Spinal cord (tissue), 10 donors: ENCODE data around the gene TK1. TPM values are rescaled to one million over a fixed set of nuclear protein-coding genes. Genes with fewer than 3 reads are reported as not detected.
"Not testable (repeated sequence)": the region's sequence is repeated elsewhere in the genome, so short reads cannot be mapped to it uniquely, and the experiment has no call there.

Experiments used
- DNase-seq, 6 donors: peaks; one replicate each; pipeline versions ENCODE4 v3.0.0 to v3.0.0-alpha.2; 2013 to 2015; ENCODE audit warnings: low spot score in 6 of 6, low read depth in 4 of 6
- H3K27ac ChIP-seq: one replicate; pipeline ENCODE4 v1.5.1; 2013; ENCODE audit warnings: low read depth, low read length, control low read depth
- H3K27me3 ChIP-seq: one replicate; pipeline ENCODE4 v1.6.1; 2013; ENCODE audit warnings: low read length; ENCODE audit not compliant: control insufficient read depth, insufficient read depth
- H3K36me3 ChIP-seq: one replicate; pipeline ENCODE4 v1.6.1; 2013; ENCODE audit warnings: low read length; ENCODE audit not compliant: control insufficient read depth, insufficient read depth
- H3K4me1 ChIP-seq: one replicate; pipeline ENCODE4 v1.6.1; 2013; ENCODE audit warnings: low read length; ENCODE audit not compliant: control insufficient read depth, insufficient read depth
- H3K4me3 ChIP-seq: one replicate; pipeline ENCODE4 v1.5.1; 2013; ENCODE audit warnings: low read depth, low read length, control low read depth
- H3K9me3 ChIP-seq: one replicate; pipeline ENCODE4 v1.6.1; 2013; ENCODE audit warnings: low read length; ENCODE audit not compliant: control insufficient read depth, insufficient read depth
- WGBS: methylation state at CpG from one replicate; pipeline ENCODE4 v1.1.5; 2013; ENCODE audit warnings: missing lambda C conversion rate; ENCODE audit not compliant: insufficient coverage; 5-methylcytosine and 5-hydroxymethylcytosine counted together
- long read RNA-seq, 4 donors: transcript quantifications; one replicate each; lab custom pipeline, GENCODE V29; 2026
- polyA plus RNA-seq, 2 donors: library from polyadenylated mRNA; unstranded; fragments of 120-200 nt; gene quantifications; one replicate each; pipeline ENCODE4 v1.2.1, GENCODE V29; 2013; ENCODE audit not compliant: insufficient read length in 2 of 2
- total RNA-seq, 2 donors: library from RNA; depleted of rRNA in 1 of 2; stranded (reverse); fragments of 120-200 nt in 1 of 2; fragments of >200 nt in 1 of 2; gene quantifications; one replicate each; pipeline versions ENCODE4 v1.2.3 to v1.2.4, GENCODE V29; 2013 to 2014
- donor health status: healthy.

Gene TK1
- total RNA-seq (10 to 100 TPM; 11.0 to 13.7 TPM), polyA plus RNA-seq (10 to 100 TPM; 11.8 to 13.8 TPM)
- long read RNA-seq, donor 1, transcript TK1-201 (7 exons, 1,628 nt), result major isoform, 12 of 13 reads
- long read RNA-seq, donor 1, partial matches to known transcripts, result 0 of 13 reads
- long read RNA-seq, donor 1, other reads (novel, unspliced or antisense), result 0 of 13 reads
- long read RNA-seq, donor 2, partial matches to known transcripts, result 0 of 3 reads
- long read RNA-seq, donor 2, other reads (novel, unspliced or antisense), result 0 of 3 reads
- long read RNA-seq, donor 3, transcript TK1-201 (7 exons, 1,628 nt), result major isoform, 6 of 6 reads
- long read RNA-seq, donor 3, partial matches to known transcripts, result 0 of 6 reads
- long read RNA-seq, donor 3, other reads (novel, unspliced or antisense), result 0 of 6 reads
- long read RNA-seq, donor 4, transcript TK1-201 (7 exons, 1,628 nt), result major isoform, 26 of 28 reads
- long read RNA-seq, donor 4, partial matches to known transcripts, result 0 of 28 reads
- long read RNA-seq, donor 4, other reads (novel, unspliced or antisense), result 0 of 28 reads

GRCh38 chr17:78186692-78187595, at the start of gene TK1, which contains the start of gene AFMID:
Gene TK1, minus strand, starts transcription at chr17:78187052. Its CDS starts 58 bp downstream, at chr17:78186994.
Gene AFMID, plus strand, starts transcription at chr17:78187362. Its CDS starts 9 bp downstream, at chr17:78187371.
- peaks cover 30% of the 10 kb centered on the region for H3K4me1 ChIP-seq
- peak within 1 kb of the TSS; percentile 64 for H3K27ac ChIP-seq
- under 1% methylated on average over 51 of the region's 57 CpGs for WGBS

GRCh38 chr17:78235885-78236284, 49.0 kb upstream of the TK1 start:
- no peaks in the 10 kb centered on the region for H3K36me3 ChIP-seq
- no peak for DNase-seq
- no peaks in the 10 kb centered on the region for H3K9me3 ChIP-seq
- H3K4me1 ChIP-seq, result peaks cover 31% of the 10 kb centered on the region
- 86% methylated on average over 8 of the region's 8 CpGs for WGBS
- H3K4me3 ChIP-seq, result no peak overlapping the region
- H3K27ac ChIP-seq, result no peak overlapping the region
- H3K27me3 ChIP-seq, result peaks cover 22% of the 10 kb centered on the region

More at GRCh38 chr17:78186692-78187595, at the start of gene TK1, which contains the start of gene AFMID:
- Histone ChIP-seq H3K4me3 (peak within 1 kb of the TSS; percentile 65), H3K27me3 (no peaks in the 10 kb centered on the region), H3K36me3 (peaks cover 12% of the 10 kb centered on the region), H3K9me3 (no peaks in the 10 kb centered on the region)
- DNase-seq, result peak; percentile 63 to 97 (median 84)

GRCh38 chr17:78235022-78235421, 48.2 kb upstream of the TK1 start:
- DNase-seq, result peak in 2 of 6 donors; percentile 28 to 64
- WGBS, result 79% methylated on average over 2 of the region's 6 CpGs
- H3K4me1 ChIP-seq, result peaks cover 33% of the 10 kb centered on the region
- not testable (repeated sequence) for H3K4me3 ChIP-seq, H3K27ac ChIP-seq, H3K36me3 ChIP-seq, H3K9me3 ChIP-seq
- H3K27me3 ChIP-seq, result peaks cover 29% of the 10 kb centered on the region

GRCh38 chr17:78234261-78234865, 47.5 kb upstream of the TK1 start:
- no peak for DNase-seq
- Histone ChIP-seq H3K4me3 (no peak overlapping the region), H3K27ac (no peak overlapping the region), H3K27me3 (peaks cover 29% of the 10 kb centered on the region), H3K9me3 (no peaks in the 10 kb centered on the region), H3K36me3 (no peaks in the 10 kb centered on the region), H3K4me1 (peaks cover 33% of the 10 kb centered on the region)
- WGBS, result 84% methylated on average over 15 of the region's 17 CpGs

GRCh38 chr17:78233678-78234077, 46.8 kb upstream of the TK1 start:
- H3K27ac ChIP-seq, result no peak overlapping the region
- H3K4me1 ChIP-seq, result peaks cover 31% of the 10 kb centered on the region
- DNase-seq, result peak in 1 of 6 donors; percentile 0
- H3K36me3 ChIP-seq, result no peaks in the 10 kb centered on the region
- WGBS, result 88% methylated on average over 7 of the region's 10 CpGs
- H3K27me3 ChIP-seq, result peaks cover 29% of the 10 kb centered on the region
- no peak overlapping the region for H3K4me3 ChIP-seq
- H3K9me3 ChIP-seq, result no peaks in the 10 kb centered on the region

- 71% methylated on average over 2 of the region's 2 CpGs for WGBS
- H3K4me1 ChIP-seq, result peaks cover 22% of the 10 kb centered on the region
- H3K36me3 ChIP-seq, result no peaks in the 10 kb centered on the region
- H3K9me3 ChIP-seq, result no peaks in the 10 kb centered on the region
- H3K27me3 ChIP-seq, result peaks cover 29% of the 10 kb centered on the region
- DNase-seq, result peak in 1 of 6 donors; percentile 1
- H3K4me3 ChIP-seq, result no peak overlapping the region
- H3K27ac ChIP-seq, result no peak overlapping the region
Observed at GRCh38 chr17:78232859-78233173, 46.0 kb upstream of the TK1 start.

- no peak overlapping the region for H3K4me3 ChIP-seq
- no peak overlapping the region for H3K27ac ChIP-seq
- DNase-seq, result peak in 1 of 6 donors; percentile 17
- no peaks in the 10 kb centered on the region for H3K9me3 ChIP-seq
- no peaks in the 10 kb centered on the region for H3K36me3 ChIP-seq
- H3K27me3 ChIP-seq, result peaks cover 29% of the 10 kb centered on the region
- whole genome bisulfite sequencing, result 6% methylated on average over 45 of the region's 55 CpGs
- peaks cover 19% of the 10 kb centered on the region for H3K4me1 ChIP-seq
Observed at GRCh38 chr17:78231991-78232858, 45.4 kb upstream of the TK1 start.

GRCh38 chr17:78230996-78231935, 44.4 kb upstream of the TK1 start, which contains the start of gene TMEM235:
Gene TMEM235, plus strand, starts transcription at chr17:78231631. Its CDS starts 393 bp downstream, at chr17:78232024.
- no peak within 1 kb of the TSS for H3K27ac ChIP-seq
- H3K4me3 ChIP-seq, result no peak within 1 kb of the TSS
- peaks cover 19% of the 10 kb centered on the region for H3K4me1 ChIP-seq
- peaks cover 29% of the 10 kb centered on the region for H3K27me3 ChIP-seq
- H3K36me3 ChIP-seq, result no peaks in the 10 kb centered on the region
- 18% methylated on average over 49 of the region's 52 CpGs for WGBS
- peak in 1 of 6 donors; percentile 3 for DNase-seq
- H3K9me3 ChIP-seq, result no peaks in the 10 kb centered on the region
